Glomerular visceral epithelial cell (primary cell): ENCODE data around the gene GLRA1.
"Not testable (repeated sequence)": the region's sequence is repeated elsewhere in the genome, so short reads cannot be mapped to it uniquely, and the experiment has no call there.

Source experiments
- DNase-seq: peaks from one replicate; pipeline ENCODE4 v3.0.0-alpha.2; 2016; ENCODE audit errors: extremely low spot score

GLRA1 gene

DNA sequence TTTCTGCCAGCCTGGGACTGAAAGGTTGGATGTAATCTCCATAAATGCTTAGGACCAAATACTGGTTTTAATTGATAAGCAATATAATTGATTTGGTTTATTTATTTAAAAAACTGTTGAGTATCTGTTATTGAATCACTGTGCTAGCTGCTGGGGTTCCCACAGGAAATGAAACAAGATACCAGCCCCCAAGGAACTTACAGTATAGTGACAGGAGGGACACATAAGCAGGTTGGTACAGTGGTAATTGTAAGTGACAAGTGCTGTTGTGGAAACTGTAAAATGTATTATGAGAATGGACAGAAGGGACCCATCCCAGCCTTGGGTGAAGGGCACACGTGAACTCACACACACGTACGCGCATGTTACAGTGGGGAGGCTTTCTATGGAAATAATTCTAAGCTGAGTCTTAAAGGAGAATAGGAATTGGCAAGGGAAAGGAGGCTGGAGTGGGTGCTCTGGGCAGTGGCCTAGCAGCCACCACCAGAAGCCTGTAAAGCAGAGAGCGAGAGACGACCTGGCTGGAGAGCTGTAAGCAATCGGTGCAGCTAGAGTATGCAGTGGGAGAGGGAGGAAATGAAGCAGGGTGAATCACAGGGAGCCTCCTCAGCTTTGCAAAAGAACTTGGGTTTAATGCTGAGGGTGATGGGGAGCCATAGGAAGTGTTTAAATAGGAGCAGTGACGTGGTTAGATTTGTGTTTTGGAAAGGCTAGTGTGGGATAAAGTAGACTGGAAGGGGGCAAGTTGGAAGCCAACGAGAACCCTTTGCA is 39.3 kb downstream of the GLRA1 start:
- no peak for DNase-seq

DNA sequence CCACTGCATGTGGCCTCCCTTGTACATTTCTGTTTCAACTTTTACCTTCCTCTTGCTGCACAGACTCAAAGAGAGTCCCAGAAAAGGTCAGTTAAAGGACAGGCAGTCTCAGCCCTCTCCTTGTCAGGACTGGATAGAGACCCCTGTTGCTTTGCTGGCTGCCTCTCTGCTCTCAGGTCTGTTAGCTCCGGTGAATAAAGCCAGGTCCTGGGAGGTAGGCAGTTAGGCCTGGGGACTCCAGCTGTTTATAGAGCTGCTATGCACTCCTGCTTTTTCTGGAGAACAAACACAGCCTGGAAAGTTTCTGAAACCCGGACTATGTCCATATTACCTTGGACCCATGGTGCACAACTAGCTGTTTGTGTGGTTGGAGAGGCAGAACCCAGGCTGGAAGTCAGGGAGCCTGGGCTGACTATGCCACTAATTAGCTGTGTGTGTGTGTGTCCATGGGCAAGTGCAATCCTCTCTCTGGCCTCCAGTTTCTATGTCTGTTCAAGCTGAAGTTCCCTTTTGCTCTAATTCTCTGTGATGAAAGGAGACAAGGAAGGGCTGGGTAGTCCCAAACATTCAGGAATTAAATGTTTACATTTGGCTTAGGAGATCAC is 42.9 kb downstream of the GLRA1 start:
- DNase-seq, result no peak

DNA sequence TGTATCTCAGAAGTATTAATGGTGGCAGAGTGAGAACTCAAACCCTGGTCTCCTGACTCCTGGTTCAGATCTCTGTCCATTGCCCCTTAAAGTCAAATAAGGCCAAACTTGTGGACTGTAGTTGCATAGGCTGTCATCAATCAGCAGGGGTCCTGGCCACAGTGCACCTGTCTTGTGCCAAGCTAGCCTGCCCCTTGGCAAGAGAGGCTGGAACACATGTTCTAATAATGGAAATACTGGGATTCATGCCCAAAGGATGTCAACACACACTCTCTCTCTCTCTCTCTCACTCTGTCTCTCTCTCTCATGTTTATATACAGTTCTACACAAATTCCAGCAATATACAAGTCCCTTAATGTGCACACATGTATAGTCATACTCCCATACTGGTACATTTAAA is 44.3 kb downstream of the GLRA1 start:
- DNase-seq, result no peak

DNA sequence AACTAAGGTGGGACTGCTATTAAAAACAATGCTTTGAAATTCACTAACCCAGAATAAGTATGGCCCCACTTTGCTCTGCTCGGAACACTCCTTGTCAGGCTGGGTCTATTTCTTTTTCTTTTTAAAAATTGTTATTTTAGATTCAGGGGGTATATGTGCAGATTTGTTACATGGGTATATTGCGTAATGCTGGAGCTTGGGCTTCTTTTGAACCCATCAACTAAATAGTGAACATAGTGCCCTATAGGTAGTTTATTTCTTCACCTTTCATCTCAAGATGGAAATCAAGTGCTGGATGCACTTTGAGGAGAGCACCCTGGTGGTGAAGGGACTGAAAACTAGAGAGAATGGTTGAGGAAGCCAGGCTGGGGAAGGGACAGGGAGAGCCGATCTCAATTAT is 51.0 kb downstream of the GLRA1 start:
- no peak for DNase-seq

DNA sequence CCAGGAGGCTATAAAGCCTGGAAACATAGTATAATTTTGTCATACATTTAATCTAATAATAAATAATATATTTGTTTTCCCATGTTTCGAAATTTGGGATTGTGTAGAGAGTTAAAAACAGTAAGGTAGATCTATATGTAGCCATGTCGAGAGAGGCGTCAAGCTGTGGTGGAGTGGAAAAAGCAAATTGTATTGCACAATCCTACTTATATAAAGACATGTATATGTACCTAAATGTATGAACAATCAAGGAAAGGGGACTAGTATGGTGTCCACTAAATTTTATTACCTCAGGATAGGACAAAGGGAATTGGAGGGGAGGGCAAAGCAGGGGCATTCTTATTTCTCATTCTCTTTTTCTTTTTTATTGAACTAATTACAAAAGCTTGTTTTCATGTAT is 52.0 kb downstream of the GLRA1 start:
- DNase-seq, result no peak

DNA sequence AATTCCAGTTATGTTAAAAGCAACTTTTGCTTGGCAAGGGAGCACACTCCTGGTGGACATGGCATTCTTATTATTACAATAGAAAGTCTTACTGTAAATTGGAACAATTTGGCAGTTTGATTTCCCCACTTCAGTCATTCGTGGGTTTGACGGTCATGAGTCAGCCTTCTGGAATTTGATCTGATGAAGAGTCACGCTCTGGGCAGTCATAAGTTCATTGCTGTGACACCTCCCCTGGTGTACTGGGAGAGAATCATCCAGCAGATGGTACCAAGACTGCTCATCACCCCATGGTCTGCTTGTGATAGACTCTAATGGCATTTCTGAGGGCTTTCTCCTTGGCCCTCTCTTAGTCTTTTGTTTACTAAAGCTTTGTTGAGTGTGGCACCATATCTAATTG is 53.8 kb downstream of the GLRA1 start:
- peak; percentile 89 for DNase-seq

DNA sequence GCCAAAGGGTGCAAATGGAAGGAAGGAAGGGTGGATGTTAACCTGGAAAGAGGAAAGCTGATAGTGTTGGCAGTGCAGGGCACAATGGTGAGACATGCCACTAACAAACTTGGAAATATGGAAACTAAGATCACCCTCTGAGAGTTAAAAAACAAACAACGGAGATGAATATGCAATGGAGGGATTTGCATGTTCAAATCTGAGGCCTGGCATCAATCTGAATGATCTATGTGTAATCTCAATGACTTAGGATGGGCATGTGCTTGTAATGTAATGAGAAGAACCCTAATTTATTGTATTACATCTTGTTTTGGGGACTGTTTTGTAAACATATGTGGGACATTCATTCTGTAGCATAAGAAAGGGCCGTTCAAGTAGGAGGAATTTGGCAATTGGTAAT is 54.4 kb downstream of the GLRA1 start:
- DNase-seq, result no peak

DNA sequence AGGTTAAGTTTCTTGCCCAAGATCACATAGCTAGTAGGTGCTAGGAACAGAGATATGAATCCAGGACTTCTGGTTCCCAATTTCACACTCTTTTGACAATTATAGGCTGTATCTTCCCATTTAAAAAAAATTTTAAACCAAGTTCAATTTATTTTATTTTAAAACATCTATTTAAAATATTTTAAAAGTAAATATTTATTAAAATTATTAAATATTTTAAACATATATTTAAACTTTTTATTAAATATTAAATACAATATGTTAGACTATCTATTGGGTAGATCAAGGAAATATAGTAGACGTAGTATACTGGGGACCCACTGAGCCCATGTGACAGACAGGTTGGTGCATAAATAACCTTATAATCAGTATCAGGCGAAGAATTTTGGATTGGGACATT is 54.8 kb downstream of the GLRA1 start:
- no peak for DNase-seq

DNA sequence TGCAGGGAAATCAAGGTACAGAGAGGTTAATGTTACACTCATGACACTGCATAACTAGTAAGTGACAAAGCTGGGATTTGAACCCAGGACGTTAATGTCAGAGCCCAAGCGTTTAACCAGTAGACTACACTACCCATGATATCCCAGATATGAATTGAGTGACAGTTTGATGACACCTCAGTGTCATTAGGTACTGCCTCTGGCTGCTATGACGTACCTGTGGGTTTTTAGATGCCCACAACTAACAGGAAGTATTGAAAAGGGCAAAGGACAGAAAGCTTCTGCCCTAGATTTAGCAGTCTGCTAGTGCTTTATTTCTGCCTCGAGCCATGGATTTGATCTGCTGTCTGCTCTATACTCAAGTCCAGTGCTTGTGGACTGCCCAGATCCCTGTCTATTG is 56.2 kb downstream of the GLRA1 start:
- no peak for DNase-seq

DNA sequence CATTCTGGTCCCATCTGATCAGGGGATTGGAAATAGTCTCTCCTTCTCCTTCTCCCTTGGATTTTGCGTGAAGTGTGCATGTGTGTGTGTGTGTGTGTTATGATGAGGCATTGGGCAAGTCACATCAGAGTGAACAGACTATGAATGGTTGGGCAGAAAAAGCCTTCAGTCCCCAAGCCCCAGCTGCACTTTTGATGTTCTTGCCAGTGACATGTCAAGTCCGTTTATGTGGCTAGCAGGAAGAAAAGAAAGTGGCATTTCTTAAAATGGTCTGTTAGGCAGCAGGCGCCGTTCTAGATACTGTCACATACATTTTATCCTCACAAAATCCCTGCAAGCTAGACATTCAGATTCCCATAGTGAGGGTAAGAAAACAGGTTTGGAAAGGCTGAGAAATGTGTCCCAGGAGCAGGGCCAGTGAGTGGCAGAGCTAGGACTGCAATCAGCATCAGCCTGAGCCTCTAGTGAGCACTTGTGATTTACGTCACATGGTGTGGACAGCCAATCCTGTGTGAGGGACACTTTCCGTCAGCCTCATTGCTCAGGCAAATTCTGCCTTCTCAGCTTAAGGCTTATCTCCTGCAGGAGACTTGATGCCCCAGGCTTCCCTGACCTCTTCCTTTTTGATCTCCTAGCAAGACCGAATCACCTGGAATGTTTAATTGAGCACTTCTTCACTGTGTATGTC is 60.4 kb downstream of the GLRA1 start:
- DNase-seq, result no peak

DNA sequence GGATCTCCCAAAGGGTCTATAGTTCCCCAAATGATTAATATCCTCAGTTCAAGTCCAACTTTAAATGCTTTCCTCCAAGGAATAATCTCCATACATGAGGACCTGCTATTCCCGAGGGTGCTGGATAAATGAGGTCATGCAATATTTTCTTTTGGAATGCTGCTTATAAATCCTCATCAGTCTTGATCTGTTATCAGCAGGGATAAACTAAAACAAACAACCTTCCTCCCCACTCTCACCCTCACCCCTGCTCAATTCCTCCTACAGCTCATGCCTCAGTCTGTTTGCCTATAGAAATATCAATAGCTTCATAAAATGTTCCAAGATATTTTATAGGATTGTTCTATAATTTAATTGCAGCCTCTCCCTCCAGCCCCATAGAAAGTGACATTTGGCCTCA is 61.1 kb downstream of the GLRA1 start:
- DNase-seq, result no peak

DNA sequence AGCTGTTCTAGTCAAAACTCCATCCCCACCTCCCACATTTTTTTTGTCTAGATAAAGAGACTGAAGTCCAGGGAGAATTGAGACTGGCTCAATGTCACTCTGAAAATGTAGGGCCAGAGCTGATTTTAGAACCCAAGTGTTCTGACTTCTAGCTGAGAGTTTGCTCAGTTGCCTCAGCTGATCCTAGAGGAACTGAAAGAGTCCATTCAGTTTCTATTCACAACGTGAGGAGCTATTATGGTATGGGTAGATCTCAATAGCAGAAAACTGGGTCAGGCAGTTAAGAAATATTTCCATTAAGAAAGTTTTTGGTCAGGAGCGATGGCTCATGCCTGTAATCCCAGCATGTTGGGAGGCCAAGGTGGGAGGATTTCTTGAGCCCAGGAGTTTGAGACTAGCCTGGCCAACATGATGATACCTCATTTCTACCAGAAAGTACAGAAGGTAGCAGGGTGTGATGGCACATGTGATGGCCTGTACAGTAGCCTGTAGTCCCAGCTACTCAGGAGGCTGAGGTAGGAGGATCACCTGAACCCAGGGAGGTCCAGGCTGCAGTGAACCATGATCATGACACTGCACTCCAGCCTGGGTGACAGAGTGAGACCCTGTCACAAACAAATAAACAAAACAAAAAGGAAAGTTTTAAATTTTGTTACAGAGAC is 61.7 kb downstream of the GLRA1 start:
- DNase-seq, result no peak

DNA sequence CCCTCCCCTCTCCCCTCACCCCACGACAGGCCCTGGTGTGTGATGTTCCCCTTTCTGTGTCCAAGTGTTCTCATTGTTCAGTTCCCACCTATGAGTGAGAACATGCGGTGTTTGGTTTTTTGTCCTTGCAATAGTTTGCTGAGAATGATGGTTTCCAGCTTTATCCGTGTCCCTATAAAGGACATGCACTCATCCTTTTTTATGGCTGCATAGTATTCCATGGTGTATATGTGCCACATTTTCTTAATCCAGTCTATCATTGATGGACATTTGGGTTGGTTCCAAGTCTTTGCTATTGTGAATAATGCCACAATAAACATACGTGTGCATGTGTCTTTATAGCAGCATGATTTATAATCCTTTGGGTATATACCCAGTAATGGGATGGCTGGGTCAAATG is 63.8 kb downstream of the GLRA1 start:
- DNase-seq, result not testable (repeated sequence)

DNA sequence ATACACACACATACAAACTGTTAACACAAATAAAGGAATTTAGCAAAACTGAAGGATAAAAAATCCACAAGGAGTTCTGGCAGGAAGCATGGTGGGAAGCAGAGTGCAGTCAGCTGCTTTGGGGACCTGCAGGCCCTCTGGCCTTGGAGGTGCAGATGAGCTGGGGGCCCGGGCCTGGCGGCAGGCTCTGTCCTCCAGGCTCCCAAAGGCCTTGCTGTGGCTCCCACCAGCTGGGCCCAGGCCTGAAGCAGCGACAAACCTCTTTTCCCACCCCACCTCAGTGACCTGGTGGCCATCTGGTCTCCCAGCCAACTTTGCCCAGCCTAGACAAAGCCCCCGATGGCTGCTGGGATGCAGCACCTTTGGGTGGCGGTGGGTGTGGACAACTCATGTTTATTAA is 67.8 kb downstream of the GLRA1 start:
- DNase-seq, result no peak

DNA sequence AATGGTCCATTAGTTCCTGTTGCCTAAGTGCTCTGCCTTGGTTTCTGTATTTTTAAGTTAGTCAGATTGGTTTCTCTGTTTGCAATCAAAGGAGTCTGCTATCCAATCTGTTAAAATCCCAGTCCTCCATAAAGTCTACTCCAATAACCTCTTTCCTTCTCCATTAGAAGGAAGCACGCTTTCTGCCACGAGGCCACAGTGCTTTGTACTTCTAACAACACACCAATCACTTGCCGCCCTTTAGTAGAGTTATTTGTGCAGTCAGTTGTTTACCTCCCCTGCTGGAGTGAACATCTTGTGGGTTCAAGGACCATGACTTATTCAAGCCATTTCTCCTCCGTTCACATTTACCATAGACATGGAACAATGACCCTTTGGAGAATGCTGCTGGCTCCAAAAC is 69.0 kb downstream of the GLRA1 start:
- no peak for DNase-seq

DNA sequence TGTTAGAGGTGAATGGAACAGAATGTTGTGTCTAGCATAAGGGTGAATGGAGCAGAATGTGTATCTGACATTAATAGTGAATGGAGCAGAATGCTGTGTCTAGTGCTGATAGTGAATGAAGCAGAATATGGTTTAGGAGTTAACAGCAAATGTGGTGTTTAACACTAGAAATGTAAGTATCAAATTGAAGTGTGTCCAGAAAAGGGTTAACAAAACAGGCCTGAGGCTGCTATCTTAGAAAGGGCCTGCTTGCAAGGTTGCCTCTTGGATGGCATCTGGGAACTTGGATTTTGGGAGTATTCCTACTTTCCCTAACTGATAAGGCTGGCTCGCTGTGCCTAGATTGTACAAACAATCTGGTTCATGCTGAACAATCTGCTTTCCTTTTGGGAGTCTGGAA is 76.8 kb downstream of the GLRA1 start:
- no peak for DNase-seq

DNA sequence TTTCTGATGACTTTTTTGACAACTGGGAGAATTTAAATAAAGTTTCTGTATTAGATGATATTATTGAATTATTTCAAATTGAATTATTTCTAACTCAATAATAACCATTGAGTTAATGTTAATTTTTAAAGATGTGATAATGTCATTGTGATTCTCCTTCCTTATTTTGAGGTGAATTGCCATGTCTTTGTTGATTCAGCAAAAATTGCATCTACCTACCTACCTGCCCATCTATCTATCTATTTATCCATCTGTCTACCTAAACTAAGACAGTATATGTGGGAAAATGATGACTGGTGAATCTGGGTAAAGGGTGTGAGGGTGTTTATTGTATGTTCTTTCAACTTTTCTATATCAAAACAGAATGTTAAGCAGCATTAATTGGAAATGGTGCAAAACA is 77.9 kb downstream of the GLRA1 start:
- no peak for DNase-seq

DNA sequence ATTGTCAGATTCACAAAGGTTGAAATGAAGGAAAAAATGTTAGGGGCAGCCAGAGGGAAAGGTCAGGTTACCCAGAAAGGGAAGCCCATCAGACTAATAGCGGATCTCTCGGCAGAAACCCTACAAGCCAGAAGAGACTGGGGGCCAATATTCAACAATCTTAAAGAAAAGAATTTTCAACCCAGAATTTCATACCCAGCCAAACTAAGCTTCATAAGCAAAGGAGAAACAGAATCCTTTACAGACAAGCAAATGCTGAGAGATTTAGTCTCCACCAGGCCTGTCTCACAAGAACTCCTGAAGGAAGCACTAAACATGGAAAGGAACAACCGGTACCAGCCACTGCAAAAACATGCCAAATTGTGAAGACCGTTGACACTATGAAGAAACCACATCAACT is 91.8 kb downstream of the GLRA1 start:
- not testable (repeated sequence) for DNase-seq

DNA sequence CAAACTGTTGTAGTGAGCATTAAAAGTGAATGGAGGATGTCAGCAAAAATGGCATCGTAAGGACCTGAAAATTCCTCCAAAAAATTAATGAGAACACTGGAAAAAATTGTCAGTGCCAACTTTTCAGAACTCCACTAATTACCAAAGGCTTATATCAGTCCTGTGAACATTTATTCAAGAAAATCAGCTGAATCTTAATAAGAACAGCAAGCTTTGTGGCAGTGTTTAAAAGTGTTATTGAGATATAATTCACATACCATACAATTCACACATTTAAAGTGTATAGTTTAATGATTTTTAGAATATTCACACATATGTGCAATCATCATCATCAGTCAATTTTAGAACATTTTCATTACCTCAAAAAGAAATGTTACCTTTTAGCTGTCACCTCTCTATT is 95.3 kb downstream of the GLRA1 start:
- no peak for DNase-seq

DNA sequence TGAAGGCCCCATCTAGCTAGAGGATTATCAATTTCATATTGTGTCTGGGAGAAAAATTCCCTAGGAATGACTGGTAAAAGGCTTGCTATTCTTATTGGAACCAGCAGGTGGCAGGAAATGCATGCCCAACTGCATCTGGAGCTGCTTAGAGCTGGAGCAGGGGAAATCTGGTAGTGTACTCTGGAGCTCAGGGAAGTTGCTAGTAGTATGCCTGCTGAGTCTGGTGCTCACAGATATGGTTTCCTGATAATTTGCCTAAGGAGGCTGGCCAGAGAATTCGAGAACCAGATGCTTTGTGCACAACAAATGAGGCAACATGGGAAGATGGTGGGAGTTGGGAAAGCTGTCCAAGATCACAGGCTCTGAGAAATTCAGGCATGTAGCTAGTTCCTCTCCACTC is 99.2 kb downstream of the GLRA1 start:
- peak; percentile 75 for DNase-seq

DNA sequence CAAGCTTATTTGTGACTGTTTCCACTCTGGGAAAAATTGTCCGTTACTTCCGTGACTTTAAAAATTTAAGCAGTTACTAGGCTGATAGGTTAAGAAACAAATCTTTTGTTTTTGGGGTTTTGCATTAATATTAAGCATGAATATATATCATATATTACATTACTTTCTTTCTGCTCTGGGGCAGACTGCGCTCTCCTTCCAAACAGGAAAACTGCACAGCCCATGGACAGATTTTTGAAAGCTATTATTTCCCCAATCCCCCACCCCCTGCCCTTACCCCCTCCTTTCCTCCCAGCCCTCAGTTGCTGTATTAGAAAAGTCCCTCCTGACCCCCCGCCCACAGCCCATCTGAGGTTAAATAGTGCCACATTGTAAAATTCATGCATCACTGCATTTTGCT is 102.5 kb downstream of the GLRA1 start:
- DNase-seq, result no peak

DNA sequence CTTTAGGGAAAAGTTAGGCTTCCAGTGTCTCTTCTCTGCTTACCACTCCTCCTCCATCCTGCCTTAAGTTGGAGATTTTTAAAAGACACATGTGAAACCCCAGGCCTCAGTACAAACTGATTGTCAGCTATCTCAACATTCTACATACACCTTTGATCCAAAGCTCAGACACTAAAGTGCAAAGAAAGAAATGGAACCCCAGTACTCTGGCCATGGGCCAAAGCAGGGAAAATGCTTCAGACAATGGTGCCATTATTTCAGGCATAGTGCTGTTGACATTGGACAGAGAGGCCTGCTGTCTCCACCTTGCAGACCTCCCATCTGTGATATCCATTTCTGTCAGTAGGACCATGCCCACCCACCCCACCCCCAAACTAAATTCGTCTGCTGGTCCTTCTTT is 103.7 kb downstream of the GLRA1 start:
- no peak for DNase-seq

DNA sequence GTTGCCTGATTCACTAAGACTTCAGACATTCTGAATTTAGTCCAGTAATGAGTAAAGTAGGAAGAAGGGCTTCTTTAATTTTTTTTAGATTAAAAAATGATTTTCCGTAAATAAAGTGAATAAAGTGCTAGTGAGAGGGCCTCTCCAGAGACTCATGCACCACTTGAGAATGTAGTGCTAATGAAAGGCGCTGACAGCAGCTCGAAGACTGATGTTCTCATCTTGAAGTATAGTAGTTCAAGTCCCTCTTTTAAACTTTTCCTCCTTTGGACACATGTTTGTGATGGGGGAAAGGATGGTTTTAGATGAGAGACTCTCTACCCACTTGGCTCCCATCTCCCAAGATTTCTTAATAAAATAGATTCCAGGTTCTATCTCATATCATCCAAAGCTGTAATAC is 104.4 kb downstream of the GLRA1 start:
- no peak for DNase-seq
